GM10266 (cell line): ENCODE measurements around the gene CPLX1.
"Not testable (repeated sequence)": the region's sequence is repeated elsewhere in the genome, so short reads cannot be mapped to it uniquely, and the experiment has no call there.

Source experiments
- DNase-seq: peaks from one replicate; pipeline ENCODE4 v3.0.0; 2012; ENCODE audit errors: extremely low spot score
- TF ChIP-seq, protein P1 (sequence below): IDR thresholded peaks from 2 replicates; pipeline ENCODE4 v1.5.1; 2012; ENCODE audit warnings: mild to moderate bottlenecking, low read depth; ENCODE audit not compliant: control insufficient read depth, insufficient read depth; ENCODE audit errors: missing control alignments

The CPLX1 gene

DNA sequence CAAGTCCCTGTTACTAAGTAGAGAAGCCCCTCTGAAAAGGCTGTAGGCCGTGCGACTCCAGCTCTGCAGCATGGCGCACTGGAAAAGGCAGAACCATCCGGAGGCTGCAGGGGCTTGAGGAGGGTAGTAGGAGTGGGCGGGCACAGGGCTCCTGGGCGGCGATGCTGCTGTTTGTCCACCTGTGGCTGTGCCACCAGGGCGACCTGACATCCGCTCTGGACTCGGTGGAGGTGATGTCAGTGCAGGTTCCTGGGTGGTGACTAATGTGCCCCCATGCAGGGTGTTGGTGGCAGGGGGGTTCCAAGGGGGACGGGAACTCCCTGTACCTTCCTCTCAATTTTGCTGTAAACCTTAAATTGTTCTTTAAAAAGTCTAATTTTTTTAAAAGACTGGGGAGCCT, 62.0 kb downstream of the CPLX1 start:
- TF ChIP-seq, protein P1, sequence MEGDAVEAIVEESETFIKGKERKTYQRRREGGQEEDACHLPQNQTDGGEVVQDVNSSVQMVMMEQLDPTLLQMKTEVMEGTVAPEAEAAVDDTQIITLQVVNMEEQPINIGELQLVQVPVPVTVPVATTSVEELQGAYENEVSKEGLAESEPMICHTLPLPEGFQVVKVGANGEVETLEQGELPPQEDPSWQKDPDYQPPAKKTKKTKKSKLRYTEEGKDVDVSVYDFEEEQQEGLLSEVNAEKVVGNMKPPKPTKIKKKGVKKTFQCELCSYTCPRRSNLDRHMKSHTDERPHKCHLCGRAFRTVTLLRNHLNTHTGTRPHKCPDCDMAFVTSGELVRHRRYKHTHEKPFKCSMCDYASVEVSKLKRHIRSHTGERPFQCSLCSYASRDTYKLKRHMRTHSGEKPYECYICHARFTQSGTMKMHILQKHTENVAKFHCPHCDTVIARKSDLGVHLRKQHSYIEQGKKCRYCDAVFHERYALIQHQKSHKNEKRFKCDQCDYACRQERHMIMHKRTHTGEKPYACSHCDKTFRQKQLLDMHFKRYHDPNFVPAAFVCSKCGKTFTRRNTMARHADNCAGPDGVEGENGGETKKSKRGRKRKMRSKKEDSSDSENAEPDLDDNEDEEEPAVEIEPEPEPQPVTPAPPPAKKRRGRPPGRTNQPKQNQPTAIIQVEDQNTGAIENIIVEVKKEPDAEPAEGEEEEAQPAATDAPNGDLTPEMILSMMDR, result no peak
- no peak for DNase-seq

DNA sequence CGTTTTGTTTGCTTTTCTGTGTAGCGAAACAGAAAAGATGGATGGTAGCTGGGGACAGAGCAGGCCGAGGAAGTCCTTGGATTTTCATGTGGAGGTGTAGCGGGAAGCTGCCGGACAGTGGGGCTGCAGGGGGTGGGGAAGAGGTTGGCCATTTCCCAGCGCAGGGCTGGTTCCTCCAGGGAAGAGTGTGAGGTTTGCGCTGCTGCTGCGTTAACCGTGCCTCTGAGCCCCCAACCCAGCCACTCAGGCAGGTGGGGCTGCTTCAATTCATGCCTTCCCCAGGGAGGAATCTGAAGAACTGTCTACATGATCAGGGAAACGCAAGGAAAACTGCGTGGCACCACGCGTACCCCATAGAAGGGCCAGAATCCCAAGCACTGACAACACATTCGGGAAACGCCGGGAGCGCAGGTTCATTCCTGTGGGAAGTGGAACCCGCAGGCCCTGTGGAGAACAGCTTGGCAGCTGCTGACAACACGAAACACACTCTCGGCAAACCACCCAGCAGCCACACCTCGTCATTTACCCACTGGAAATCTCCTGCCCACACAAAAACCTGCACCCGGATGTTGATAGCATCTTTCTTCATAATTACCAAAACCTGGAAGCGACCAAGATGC, 62.6 kb downstream of the CPLX1 start:
- DNase-seq, result no peak
- TF ChIP-seq, protein P1, result no peak

DNA sequence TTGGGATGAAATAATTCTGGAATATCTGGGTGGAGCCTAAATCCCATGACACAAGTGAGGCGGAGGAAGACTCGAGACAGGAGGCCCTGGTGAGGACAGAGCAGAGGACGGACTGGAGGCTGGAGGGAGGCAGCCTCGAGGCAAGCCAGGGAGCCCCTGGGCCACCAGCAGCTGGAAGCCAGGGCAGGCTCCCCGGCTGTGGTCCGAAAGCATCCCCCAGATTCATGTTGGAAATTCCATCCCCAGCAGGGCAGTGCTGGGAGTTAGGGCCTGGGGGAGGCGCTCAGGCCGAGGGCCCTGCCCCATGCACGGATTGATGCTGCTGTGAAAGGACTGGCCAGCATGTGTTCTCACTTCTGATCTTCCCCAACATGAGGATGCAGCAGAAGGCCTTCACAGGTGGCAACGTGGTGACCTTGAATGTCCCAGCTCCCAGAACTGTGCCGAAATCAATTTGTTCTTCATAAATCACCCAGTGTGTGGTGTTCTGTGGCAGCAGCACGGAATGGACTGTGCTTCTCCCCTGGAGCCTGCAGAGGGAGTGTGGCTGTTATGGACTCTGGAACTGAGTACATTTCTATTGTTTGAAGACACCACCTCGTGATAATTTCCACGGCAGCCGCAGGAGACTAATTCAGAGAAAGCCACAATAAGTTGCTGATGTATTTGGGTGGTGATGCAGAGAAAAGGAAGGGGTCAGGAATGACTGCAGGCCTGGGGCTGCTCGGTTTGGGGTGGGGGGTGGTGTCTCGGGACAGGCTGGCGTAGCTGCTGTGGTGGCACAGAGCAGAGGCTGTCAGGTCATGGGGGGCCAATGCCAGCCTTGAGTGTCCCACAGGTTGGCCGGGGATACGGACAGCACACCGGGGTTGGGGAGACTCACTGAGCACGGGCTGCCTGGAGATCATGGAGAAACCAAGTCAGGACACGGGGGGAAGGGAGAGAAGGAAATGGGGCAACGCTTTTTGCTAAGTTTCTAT, 63.4 kb downstream of the CPLX1 start:
- no peak for DNase-seq
- TF ChIP-seq, protein P1, result no peak

DNA sequence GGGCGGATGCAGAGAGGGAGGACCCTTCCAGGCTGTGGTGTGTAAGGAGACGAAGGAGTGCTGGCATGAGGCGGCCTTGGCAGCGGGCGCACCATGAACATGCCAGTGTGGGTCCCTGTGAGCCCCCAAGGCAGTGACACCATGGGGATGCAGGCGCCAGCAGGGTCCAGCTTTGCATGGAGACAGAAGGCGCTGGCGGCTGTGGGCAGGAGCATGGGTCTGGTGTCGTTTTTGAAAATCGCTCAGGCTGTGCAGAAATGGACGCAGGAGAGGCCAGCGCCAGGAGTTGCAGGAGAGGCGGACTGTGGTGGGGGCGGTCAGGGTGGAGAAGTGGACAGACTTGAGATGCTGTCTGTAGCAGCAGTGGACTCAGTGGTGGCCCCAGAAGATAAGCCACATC, 64.2 kb downstream of the CPLX1 start:
- no peak for DNase-seq
- TF ChIP-seq, protein P1, result no peak

DNA sequence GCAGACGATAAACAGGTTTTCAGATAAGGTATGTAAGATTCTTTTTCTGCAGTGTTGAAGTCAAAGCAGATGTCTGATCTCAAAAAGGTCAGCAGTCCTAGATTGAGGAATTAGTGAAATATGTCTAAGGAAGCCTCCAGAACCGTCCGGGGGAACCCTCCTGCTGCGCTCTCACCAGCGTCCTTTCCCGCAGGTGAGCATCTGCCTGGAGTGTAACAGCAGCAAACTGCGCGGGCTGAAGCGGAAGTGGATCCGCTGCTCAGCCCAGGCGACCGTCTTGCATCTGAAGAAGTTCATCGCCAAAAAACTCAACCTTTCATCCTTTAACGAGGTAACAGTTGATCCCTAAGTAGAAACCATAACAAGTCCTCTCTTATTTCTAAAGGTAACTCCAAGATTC, 64.8 kb downstream of the CPLX1 start:
- TF ChIP-seq, protein P1, result no peak
- DNase-seq, result no peak

DNA sequence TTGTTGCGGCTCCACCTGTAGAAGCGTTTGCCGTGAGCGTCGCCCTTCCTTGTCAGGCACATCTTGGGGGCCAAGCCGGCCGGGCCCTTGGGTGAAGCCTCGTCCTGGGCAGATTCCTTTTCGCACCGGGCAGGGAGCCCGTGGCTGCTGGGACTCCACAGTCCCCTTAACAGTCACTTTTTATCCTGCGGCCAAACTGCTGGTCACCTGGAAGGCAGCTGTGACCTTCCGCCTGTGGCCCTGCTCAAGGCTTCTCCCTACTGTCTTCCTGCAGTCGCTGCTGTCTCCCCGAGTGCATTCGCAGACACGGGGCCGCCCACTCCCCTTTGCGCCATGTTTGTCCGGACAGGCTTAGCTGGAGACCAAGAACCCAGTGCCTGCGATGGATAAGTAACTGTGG, 65.3 kb downstream of the CPLX1 start:
- TF ChIP-seq, protein P1, result no peak

DNA sequence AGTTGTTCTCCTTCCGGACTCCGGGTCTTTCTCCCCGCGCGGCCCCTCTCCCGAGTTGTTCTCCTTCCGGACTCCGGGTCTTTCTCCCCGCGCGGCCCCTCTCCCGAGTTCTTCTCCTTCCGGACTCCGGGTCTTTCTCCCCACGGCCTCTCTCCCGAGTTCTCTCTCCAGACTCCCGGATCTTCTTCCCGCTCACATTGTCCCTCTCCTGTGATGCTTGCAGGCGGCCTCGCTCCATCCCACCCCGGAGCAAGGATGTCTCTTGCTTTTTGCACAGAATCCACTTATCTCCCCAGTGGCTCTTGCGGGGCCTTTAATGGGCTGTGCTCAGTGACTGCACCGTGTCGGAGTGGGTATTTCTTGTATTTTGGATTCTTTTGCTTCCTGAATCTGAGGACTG, 66.1 kb downstream of the CPLX1 start:
- DNase-seq, result not testable (repeated sequence)

More for the DNA sequence above, 65.3 kb downstream of the CPLX1 start:
- no peak for DNase-seq
